ENCODE measurements around the gene ADCY3.

Gene ADCY3

DNA sequence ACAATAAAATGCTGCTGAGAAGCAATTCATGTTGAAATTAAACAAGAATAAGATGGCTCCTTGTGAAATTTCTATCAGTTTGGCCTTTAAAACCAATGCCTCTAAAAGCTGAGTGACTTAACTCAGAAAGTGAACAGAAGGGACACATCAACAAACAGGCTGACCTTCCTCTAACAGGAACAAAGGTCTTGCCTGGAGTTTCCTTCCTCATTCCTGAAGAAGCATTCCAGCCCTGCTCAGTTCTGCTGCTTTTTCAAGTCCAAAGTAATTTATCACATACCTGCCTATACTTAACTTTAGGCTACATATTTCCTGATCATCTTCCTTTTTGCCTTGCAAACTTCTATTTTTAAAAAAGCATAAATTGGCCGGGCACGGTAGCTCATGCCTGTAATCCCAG is 140.9 kb downstream of the ADCY3 start:
- no peak for DNase-seq (ENCODE audit: low read depth, low spot score)
- no peak overlapping the region for H3K4me3 ChIP-seq (ENCODE audit: low read depth, low read length)
- ChIA-PET POLR2A (no interaction called here), CTCF (interaction anchor here (0.9 to 6.4 kb wide), 2 partner anchors 10 to 12 kb away, joined by 3 to 60 read pairs; partner anchors contain the start of genes CENPO and PTRHD1)
- TF ChIP-seq, protein P1, sequence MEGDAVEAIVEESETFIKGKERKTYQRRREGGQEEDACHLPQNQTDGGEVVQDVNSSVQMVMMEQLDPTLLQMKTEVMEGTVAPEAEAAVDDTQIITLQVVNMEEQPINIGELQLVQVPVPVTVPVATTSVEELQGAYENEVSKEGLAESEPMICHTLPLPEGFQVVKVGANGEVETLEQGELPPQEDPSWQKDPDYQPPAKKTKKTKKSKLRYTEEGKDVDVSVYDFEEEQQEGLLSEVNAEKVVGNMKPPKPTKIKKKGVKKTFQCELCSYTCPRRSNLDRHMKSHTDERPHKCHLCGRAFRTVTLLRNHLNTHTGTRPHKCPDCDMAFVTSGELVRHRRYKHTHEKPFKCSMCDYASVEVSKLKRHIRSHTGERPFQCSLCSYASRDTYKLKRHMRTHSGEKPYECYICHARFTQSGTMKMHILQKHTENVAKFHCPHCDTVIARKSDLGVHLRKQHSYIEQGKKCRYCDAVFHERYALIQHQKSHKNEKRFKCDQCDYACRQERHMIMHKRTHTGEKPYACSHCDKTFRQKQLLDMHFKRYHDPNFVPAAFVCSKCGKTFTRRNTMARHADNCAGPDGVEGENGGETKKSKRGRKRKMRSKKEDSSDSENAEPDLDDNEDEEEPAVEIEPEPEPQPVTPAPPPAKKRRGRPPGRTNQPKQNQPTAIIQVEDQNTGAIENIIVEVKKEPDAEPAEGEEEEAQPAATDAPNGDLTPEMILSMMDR (IDR thresholded peaks at IDR 0.05; ENCODE audit: insufficient read depth, low read length, missing control alignments) = no peak

DNA sequence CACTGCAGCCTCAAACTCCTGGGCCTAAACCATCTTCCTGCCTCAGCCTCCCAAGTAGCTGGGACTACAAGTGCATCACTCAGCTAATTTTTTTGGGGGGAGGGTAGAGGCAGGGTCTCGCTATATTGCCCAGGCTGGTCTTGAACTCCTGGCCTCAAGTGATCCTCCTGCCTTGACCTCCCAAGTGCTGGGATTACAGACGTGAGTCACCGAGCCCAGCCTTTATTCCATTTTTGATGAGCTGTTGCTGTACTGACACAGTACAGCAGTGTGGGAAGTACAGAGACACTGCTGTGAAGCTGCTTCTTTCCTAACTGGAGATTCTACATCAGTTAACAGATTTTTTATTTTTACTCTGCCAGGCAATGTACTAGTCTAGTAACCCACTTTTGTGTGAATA is 145.7 kb downstream of the ADCY3 start:
- TF ChIP-seq, protein P1 (IDR thresholded peaks at IDR 0.05; ENCODE audit: insufficient read depth, low read length, missing control alignments) = no peak
- DNase-seq (ENCODE audit: low read depth, low spot score) = no peak
- POLR2A ChIA-PET = no interaction called here
- CTCF ChIA-PET = interaction anchor here (2.2 kb wide), 1 partner anchor 18 kb away, joined by 6 read pairs; the partner anchor contains the start of genes CENPO and PTRHD1
- no peak overlapping the region for H3K4me3 ChIP-seq (ENCODE audit: low read depth, low read length)

DNA sequence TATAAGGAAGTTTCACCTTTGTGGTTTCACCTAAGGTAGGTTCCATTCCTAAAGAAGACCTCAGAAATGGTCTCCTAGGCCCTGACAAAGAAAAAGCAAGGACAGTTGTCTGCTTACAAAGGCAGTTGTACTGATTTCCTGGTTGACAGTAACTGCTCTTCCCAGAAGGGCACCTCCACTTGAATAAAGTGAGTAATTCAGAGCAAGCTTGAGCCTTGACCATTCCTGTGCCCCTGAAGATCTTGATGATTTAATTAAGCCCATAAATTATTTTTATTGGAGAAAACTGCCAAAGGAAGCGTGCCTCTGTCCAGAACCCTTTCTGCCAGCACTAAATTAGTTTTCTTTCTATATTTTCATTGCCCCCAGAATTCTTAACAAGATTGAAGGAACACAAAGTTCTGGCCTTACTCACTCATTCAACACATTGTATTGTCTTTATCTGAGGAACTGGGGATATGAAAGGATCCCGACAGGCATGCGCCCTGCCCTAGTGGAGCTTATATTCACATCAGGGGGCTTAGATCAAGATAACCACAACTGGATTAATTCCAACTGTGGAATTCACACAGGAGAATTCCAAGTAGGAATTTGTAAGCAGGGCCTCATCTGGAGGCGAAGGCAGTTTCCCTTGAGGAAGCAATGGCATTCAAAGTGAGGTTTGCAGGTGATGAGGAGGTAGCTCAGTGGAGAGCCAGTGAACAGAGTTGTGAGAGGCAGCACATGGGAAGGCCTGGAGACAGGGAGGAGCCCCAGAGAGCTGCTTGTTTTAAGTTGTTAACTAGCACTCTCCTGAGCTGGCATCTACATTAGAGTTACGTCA is 148.1 kb downstream of the ADCY3 start:
- ChIA-PET POLR2A (no interaction called here), CTCF (interaction anchor here (1.1 to 1.2 kb wide), 2 partner anchors 19 to 21 kb away, joined by 3 to 4 read pairs; partner anchors contain the start of genes CENPO and PTRHD1)
- TF ChIP-seq, protein P1 (IDR thresholded peaks at IDR 0.05; ENCODE audit: insufficient read depth, low read length, missing control alignments) = no peak
- no peak for DNase-seq (ENCODE audit: low read depth, low spot score)
- no peak overlapping the region for H3K4me3 ChIP-seq (ENCODE audit: low read depth, low read length)

DNA sequence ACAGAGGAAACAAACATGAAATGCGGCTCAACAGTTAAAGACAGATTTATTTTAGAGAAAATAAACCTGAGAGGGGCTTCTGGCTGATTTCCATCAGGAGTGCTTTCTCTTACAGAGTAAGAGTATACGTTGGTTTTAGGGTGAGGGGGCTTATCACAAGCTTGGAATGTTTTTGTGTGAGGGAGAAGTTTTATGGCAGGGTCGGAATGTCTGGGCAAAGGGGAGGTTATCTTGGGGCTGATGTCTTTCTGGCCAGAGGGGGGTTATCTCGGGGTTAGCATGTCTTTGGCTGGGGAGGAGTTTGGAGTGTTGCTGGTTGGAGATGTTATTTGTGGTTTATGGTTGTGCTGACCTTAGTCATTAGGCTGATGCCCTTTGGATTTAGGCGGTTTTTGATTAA is 149.0 kb downstream of the ADCY3 start:
- CTCF ChIA-PET = no interaction called here
- H3K4me3 ChIP-seq (ENCODE audit: low read depth, low read length) = no peak overlapping the region
- POLR2A ChIA-PET = no interaction called here
- TF ChIP-seq, protein P1 (IDR thresholded peaks at IDR 0.05; ENCODE audit: insufficient read depth, low read length, missing control alignments) = no peak
- DNase-seq (ENCODE audit: low read depth, low spot score) = no peak

Measured in AG04449 (cell line).